Esophagus (tissue), 2 donors: ENCODE measurements around the gene CCDC201. TPM values are rescaled to one million over a fixed set of nuclear protein-coding genes. Genes with fewer than 3 reads are reported as not detected.
"Not testable (repeated sequence)": the region's sequence is repeated elsewhere in the genome, so short reads cannot be mapped to it uniquely, and the experiment has no call there.

Experiments used
- H3K27ac ChIP-seq, 2 donors: one replicate each; pipeline ENCODE4 v1.5.1; 2013; ENCODE audit warnings: low read depth in 2 of 2, mild to moderate bottlenecking in 2 of 2, inconsistent platforms in 1 of 2, low read length in 1 of 2, moderate library complexity in 1 of 2
- H3K27me3 ChIP-seq, 2 donors: one replicate each; pipeline ENCODE4 v1.6.1; 2013; ENCODE audit warnings: low read length in 2 of 2, control low read depth in 1 of 2, mild to moderate bottlenecking in 1 of 2; ENCODE audit not compliant: insufficient read depth in 2 of 2, control insufficient read depth in 1 of 2
- H3K36me3 ChIP-seq, 2 donors: one replicate each; pipeline ENCODE4 v1.6.1; 2013; ENCODE audit warnings: low read length in 1 of 2; ENCODE audit not compliant: control insufficient read depth in 2 of 2, insufficient read depth in 2 of 2
- H3K4me1 ChIP-seq, 2 donors: one replicate each; pipeline ENCODE4 v1.6.1; 2013; ENCODE audit warnings: low read length in 1 of 2; ENCODE audit not compliant: control insufficient read depth in 2 of 2, insufficient read depth in 2 of 2
- H3K4me3 ChIP-seq, 2 donors: one replicate each; pipeline ENCODE4 v1.5.1; 2013; ENCODE audit warnings: low read length in 2 of 2, mild to moderate bottlenecking in 2 of 2, low read depth in 1 of 2, moderate library complexity in 1 of 2
- H3K9me3 ChIP-seq, 2 donors: one replicate each; pipeline ENCODE4 v1.6.1; 2013; ENCODE audit warnings: mild to moderate bottlenecking in 2 of 2, low read depth in 1 of 2, low read length in 1 of 2, moderate library complexity in 1 of 2; ENCODE audit not compliant: control insufficient read depth in 2 of 2, insufficient read depth in 1 of 2
- WGBS, 2 donors: extraction: QIAGEN DNeasy Blood & Tissue Kit; methylation state at CpG; one replicate each; pipeline ENCODE4 v1.1.7; 2013; 5-methylcytosine and 5-hydroxymethylcytosine counted together
- polyA plus RNA-seq, 2 donors: library from polyadenylated mRNA; stranded (reverse); fragments of 200-250 nt; gene quantifications; one replicate each; pipeline ENCODE4 v1.2.3, GENCODE V29; 2013
- donor health status: healthy with polysubstance abuse.
- donor health status: Bipolar disorder and iron deficiency.

CCDC201 gene
- polyA plus RNA-seq, 2 donors, result not detected

DNA sequence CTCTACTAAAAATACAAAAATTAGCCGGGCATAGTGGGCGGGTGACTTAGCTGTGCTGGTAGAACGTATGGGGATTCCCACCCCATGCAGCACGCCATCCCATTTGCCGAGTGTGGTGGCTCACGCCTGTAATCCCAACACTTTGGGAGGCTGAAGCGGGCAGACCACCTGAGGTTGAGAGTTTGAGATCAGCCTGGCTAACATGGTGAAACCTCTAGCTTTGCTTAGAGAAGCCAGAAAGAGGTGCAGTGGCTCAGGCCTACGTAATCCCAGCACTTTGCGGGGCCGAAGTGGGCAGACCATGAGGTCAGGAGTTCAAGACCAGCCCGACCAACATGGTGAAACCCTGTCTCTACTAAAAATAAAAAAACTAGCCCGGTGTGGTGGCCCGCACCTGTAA, 45.2 kb downstream of the CCDC201 start:
- not testable (repeated sequence) for H3K27ac ChIP-seq, H3K9me3 ChIP-seq, H3K4me3 ChIP-seq, H3K36me3 ChIP-seq, H3K4me1 ChIP-seq, H3K27me3 ChIP-seq
- WGBS, 2 donors, result 94 to 95% methylated on average over 13 of the region's 13 CpGs

DNA sequence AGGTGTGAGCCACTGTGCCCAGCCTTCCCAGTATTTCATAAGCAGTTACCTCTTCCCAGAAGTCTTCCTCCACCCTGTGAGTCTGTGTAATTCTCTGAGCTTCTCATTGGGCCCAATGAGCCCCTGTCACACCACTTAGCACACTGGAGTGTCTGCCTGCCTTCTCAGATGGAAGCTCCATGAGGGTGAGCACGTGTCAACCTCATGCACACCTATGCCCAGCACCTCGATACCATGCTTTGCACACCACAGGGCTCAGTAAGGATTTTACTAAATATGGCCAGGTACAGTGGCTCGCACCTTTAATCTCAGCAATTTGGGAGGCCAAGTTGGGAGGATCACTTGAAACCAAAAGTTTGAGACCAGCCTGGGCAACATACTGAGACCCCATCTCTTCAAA, 46.3 kb downstream of the CCDC201 start:
- H3K27me3 ChIP-seq, H3K9me3 ChIP-seq, H3K4me1 ChIP-seq, H3K27ac ChIP-seq, H3K36me3 ChIP-seq, H3K4me3 ChIP-seq: not testable (repeated sequence)
- 87 to 90% methylated on average over 3 of the region's 3 CpGs for WGBS, 2 donors

DNA sequence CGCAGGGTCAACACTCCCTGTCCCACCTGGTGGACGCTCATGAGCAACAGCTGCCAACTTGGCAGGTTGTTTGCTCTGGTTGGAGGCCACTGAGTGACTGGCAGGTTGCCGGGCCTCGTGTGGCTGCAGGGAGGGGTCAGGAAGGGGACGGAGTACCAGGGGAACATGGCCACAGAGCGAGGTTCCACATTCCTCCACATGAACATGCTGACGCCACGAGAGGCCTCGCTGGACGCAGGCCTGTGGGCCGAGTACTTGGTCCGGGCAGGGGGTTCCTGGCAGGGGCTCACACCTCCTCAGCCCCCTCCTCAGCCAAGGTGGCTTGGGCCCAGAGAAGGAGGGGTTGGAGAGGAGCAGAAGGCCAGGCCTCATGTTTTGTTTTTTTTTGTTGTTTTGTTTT, 54.1 kb downstream of the CCDC201 start:
- 84 to 91% methylated on average over 12 of the region's 12 CpGs for WGBS, 2 donors
- H3K9me3 ChIP-seq, H3K27me3 ChIP-seq, H3K4me3 ChIP-seq, H3K36me3 ChIP-seq, H3K27ac ChIP-seq, H3K4me1 ChIP-seq: not testable (repeated sequence)

DNA sequence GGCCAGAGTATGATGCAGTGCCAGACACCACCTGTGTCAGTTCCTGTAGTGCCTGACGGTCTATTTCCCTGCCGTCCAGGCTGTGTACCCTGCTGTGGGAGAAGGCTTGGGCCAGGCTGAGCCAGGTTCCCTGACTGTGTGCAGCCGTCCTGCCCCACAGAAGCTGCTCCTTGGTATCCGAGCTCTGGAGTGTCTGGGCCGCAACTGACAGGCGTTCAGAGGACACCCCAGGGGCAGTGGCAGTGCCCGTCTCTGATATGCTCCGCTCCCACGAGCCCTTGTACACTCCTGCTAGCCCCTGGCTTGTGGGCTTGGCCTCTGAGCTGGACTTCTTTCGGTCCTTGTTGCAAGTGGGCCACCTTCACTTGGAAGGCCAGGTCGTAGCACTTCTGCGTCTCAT, 55.0 kb downstream of the CCDC201 start:
- H3K4me3 ChIP-seq, H3K27ac ChIP-seq, H3K27me3 ChIP-seq, H3K36me3 ChIP-seq, H3K4me1 ChIP-seq, H3K9me3 ChIP-seq: not testable (repeated sequence)
- WGBS, 2 donors, result 83 to 94% methylated on average over 10 to 12 of the region's 12 CpGs

DNA sequence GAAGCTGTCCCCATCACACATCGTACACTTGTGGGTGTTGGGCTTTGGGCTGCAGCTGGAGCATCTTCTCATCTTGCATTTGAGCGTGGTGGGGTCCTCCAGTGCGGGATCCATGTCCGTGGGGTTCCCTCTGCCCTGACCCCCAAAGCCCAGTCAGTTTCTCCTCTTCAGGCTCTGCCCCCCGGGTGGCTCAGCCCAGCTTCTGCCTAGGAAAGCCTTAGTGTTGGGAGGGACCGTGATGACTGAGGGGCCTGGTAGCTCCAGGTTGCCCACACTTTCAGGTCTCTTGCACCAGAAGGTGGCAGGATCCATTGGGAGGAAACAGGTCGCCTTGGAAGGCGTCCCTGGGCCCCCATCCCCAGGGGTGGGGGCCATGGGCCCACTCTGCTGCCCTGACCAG, 55.9 kb downstream of the CCDC201 start:
- WGBS, 2 donors, result 92 to 93% methylated on average over 7 to 8 of the region's 8 CpGs
- not testable (repeated sequence) for H3K4me3 ChIP-seq, H3K27me3 ChIP-seq

DNA sequence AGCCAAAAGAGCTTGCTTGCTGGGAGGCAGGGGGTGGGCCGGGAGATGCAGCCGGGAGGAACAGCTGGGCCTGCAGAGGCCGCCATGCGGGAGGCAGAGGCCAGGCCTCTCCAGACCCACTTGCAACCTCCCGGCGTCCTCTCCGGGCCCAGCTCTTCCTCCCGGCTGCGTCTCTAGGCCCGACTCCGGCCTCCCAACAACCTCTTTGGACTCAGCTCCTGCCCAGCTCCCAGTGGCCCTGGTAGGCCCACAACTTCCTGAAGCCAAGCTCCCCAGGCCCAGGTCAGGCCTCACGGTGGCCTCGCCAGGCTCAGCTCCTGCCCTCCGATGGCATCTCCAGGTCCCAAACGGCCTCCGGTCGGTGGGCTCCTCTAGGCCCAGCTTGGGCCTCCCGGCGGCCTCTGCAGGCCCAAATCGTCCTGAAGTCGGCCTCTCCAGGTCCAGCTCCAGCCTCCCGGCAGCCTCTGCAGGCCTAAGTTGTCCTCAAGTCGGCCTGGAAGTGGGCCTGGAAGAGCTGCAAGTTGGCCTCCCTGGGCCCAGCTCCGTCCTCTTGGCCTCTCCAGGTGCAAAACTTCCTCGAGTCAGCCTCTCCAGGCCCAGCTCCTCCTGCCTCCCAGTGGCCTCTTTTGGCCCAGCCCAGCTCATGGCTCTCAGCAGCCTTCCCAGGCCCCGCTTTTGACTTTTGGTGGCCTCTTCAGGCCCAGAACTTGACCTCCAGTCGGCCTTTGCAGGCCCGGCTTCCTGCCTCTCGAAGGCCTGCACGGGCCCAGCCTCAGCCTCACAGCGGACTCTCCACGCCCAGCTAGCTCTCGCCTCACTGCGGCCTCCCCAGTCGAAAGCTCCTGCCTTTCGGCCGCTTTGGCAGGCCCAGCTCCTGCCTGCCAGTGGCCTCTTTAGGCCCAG, 58.4 kb downstream of the CCDC201 start:
- H3K4me1 ChIP-seq, H3K27me3 ChIP-seq, H3K36me3 ChIP-seq, H3K27ac ChIP-seq, H3K4me3 ChIP-seq, H3K9me3 ChIP-seq: not testable (repeated sequence)
- 91% methylated on average over 36 to 37 of the region's 37 CpGs for WGBS, 2 donors

More for the DNA sequence above, 55.9 kb downstream of the CCDC201 start:
- not testable (repeated sequence) for H3K36me3 ChIP-seq, H3K4me1 ChIP-seq, H3K9me3 ChIP-seq, H3K27ac ChIP-seq

DNA sequence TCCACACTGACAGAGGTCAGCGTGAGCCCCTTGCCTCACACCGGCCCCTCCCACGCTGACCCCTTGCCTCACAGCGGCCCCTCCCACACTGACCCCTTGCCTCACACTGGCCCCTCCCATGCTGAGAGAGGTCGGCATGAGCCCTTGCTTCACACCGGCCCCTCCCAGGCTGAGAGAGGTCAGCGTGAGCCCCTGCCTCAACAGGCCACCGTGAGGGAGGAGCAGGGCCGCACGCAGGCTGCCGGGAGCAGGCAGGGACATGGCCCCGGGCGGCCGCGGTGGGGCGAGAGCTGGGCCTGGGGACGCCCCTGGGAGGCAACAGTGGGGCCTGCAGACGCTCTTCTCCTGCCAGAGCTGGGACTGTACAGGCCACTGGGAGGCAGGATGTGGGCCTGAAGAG, 59.1 kb downstream of the CCDC201 start:
- not testable (repeated sequence) for H3K9me3 ChIP-seq, H3K36me3 ChIP-seq
- 90 to 95% methylated on average over 18 of the region's 18 CpGs for WGBS, 2 donors

DNA sequence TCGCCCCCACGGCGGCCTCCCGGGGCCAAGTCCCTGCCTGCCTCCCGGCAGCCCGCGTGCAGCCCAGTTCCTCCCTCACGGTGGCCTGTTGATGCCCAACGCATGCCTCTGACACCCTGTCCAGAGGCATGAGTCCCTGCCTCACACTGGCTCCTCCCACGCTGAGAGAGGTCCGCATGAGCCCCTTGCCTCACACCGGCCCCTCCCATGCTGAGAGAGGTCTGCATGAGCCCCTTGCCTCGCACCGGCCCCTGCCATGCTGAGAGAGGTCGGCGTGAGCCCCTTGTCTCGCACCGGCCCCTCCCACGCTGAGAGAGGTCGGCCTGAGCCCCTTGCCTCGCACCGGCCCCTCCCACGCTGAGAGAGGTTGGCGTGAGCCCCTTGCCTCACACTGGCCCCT, 59.9 kb downstream of the CCDC201 start:
- Histone ChIP-seq H3K36me3 (no peaks in the 10 kb centered on the region), H3K4me1 (no peaks in the 10 kb centered on the region), H3K4me3 (no peak overlapping the region), H3K9me3 (no peaks in the 10 kb centered on the region), H3K27me3 (no peaks in the 10 kb centered on the region), H3K27ac (no peak overlapping the region)
- 92 to 93% methylated on average over 23 to 24 of the region's 24 CpGs for WGBS, 2 donors

More for the DNA sequence above, 59.1 kb downstream of the CCDC201 start:
- H3K4me1 ChIP-seq, H3K27me3 ChIP-seq, H3K4me3 ChIP-seq, H3K27ac ChIP-seq: not testable (repeated sequence)

DNA sequence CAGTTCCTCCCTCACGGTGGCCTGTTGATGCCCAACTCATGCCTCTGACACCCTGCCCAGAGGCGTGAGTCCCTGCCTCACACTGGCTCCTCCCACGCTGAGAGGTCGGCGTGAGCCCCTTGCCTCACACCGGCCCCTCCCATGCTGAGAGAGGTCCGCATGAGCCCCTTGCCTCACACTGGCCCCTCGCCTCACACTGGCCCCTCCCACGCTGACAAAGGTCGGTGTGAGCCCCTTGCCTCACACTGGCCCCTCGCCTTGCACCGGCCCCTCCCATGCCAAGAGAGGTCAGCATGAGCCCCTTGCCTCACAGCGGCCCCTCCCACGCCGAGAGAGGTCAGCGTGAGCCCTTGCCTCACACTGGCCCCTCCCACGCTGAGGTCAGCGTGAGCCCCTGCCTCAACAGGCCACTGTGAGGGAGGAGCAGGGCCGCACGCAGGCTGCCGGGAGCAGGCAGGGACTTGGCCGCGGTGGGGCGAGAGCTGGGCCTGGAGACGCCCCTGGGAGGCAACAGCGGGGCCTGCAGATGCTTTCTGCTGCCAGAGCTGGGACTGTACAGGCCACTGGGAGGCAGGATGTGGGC, 61.1 kb downstream of the CCDC201 start:
- WGBS, 2 donors, result 95% methylated on average over 26 of the region's 26 CpGs

DNA sequence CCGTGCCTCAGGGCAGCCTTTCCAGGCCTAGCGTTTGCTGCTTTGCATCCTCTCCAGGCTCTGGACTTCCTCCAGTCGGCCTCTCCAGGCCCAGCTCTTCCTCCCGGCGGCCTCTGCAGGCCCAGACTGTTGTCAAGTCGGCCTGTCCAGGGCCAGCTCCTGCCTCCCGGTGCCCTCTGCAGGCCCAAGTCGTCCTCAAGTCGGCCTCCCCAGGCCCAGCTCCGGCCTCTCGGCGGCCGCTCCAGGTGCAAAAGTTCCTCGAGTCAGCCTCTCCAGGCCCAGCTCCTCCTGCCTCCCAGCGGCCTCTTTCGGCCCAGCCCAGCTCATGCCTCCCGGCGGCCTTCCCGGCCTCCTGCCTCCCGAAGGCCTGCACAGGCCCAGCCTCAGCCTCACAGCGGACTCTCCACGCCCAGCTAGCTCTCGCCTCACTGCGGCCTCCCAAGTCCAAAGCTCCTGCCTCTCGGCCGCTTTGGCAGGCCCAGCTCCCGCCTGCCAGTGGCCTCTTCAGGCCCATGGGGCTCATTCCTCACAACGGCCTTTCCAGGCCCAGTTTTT, 62.4 kb downstream of the CCDC201 start:
- not testable (repeated sequence) for H3K4me1 ChIP-seq, H3K27me3 ChIP-seq, H3K4me3 ChIP-seq, H3K36me3 ChIP-seq, H3K27ac ChIP-seq, H3K9me3 ChIP-seq
- WGBS, 2 donors, result 91 to 95% methylated on average over 26 to 27 of the region's 28 CpGs

More for the DNA sequence above, 61.1 kb downstream of the CCDC201 start:
- H3K27ac ChIP-seq, H3K4me3 ChIP-seq, H3K27me3 ChIP-seq, H3K9me3 ChIP-seq, H3K4me1 ChIP-seq, H3K36me3 ChIP-seq: not testable (repeated sequence)
